RWPE1 (cell line): Measurements from ENCODE around the gene GATA6.

Experiments
- CTCF ChIA-PET: fragments of 350-600 bp; sonication (Branson Sonifier 250); formaldehyde crosslinking; extraction: SDS; loops from one replicate; lab custom pipeline; 2021; lab: Yijun Ruan, JAX
- POLR2A ChIA-PET: fragments of 400-600 bp; formaldehyde crosslinking; extraction: SDS; loops from one replicate; lab custom pipeline; 2020; ENCODE audit warnings: antibody characterized with exemption; ENCODE audit not compliant: low non-redundant PET; lab: Yijun Ruan, JAX
- DNase-seq: peaks from one replicate; pipeline ENCODE4 v3.0.0; 2012; ENCODE audit warnings: low spot score
- H3K27ac ChIP-seq: fragments of 450-650 bp; 2 replicates; pipeline ENCODE4 v1.5.1; 2017
- CTCF ChIP-seq: fragments of 450-650 bp; conservative IDR thresholded peaks from 2 replicates; pipeline ENCODE4 v1.5.1; 2017; ENCODE audit warnings: low read depth, mild to moderate bottlenecking

Gene GATA6

GRCh38 chr18:22168360-22168921, 948 bp upstream of the GATA6 start:
- POLR2A ChIA-PET = no interaction called here
- CTCF ChIA-PET = interaction anchor here (0.6 kb wide), 1 partner anchor 725 kb away, joined by 3 read pairs; no protein-coding TSS in a partner anchor
- DNase-seq = peak; percentile 20
- H3K27ac ChIP-seq = no peak overlapping the region; the same call in 1 of the 2 replicates
- no peak for TF ChIP-seq CTCF

GRCh38 chr18:22169889-22170420, 566 bp downstream of the GATA6 start:
- peak; percentile 43 for DNase-seq
- ChIA-PET CTCF (no interaction called here), POLR2A (no interaction called here)
- peak overlapping the region; percentile 85 for H3K27ac ChIP-seq
- TF ChIP-seq CTCF = no peak

DNA sequence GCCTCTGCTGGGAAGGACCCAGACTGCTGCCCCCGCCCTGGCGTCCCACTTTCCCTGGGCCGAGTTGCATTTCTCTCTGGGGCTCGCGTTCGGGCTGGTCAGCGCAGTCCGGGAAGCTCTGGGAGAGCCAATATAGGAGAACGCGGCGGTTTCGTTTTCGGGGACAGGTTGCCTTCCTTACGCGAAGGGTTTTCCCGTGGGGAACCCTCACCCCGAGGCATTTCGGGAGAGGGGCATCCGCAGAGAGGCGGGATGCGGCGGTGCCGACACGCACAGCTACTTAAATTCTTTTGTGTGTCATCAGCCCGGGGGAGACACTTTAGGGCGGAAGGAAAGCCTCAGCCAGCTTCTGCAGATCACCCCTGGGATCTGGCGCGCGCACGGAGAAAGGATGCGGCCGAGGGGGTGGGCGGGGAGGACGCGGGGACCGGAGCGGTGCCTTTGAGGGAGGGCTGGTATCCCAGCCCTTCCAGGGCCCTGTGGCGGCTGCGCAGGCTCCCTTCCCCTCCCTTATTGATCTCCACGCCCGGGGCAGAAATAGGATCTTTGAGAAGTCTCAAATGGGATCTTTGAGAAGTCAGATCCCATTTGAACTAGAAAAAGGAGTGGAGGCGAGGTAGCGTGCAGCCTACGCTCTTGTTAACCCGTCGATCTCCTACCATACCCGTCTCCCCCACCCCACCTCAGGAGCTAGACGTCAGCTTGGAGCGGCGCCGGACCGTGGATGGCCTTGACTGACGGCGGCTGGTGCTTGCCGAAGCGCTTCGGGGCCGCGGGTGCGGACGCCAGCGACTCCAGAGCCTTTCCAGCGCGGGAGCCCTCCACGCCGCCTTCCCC, 1.2 kb downstream of the GATA6 start:
- TF ChIP-seq CTCF = no peak
- DNase-seq = peak; percentile 53
- CTCF ChIA-PET = interaction anchor here (0.6 kb wide), 1 partner anchor 289 kb away, joined by 3 read pairs; no protein-coding TSS in a partner anchor
- POLR2A ChIA-PET = no interaction called here
- peak overlapping the region; percentile 85 for H3K27ac ChIP-seq

DNA sequence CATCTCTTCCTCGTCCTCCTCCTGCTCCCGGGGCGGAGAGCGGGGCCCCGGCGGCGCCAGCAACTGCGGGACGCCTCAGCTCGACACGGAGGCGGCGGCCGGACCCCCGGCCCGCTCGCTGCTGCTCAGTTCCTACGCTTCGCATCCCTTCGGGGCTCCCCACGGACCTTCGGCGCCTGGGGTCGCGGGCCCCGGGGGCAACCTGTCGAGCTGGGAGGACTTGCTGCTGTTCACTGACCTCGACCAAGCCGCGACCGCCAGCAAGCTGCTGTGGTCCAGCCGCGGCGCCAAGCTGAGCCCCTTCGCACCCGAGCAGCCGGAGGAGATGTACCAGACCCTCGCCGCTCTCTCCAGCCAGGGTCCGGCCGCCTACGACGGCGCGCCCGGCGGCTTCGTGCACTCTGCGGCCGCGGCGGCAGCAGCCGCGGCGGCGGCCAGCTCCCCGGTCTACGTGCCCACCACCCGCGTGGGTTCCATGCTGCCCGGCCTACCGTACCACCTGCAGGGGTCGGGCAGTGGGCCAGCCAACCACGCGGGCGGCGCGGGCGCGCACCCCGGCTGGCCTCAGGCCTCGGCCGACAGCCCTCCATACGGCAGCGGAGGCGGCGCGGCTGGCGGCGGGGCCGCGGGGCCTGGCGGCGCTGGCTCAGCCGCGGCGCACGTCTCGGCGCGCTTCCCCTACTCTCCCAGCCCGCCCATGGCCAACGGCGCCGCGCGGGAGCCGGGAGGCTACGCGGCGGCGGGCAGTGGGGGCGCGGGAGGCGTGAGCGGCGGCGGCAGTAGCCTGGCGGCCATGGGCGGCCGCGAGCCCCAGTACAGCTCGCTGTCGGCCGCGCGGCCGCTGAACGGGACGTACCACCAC, 2.1 kb downstream of the GATA6 start:
- peak overlapping the region; percentile 85 for H3K27ac ChIP-seq

DNA sequence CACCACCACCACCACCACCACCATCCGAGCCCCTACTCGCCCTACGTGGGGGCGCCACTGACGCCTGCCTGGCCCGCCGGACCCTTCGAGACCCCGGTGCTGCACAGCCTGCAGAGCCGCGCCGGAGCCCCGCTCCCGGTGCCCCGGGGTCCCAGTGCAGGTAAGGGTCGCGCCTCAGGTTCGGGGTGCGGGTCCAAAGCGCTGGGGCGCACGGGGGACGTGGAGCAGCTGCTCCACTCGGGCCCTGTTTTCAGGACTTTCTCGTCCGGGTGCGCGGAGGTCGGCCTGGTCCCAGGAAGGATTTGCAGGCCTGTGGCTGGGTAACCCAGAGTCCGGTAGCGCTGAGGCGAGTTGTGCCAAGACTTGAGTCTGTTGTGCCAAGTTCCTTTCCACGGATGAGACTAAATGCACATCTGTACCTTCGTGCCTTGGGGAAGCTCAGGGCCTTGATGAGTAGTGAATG, 2.8 kb downstream of the GATA6 start:
- no peak overlapping the region for H3K27ac ChIP-seq
- CTCF ChIA-PET = interaction anchor here (0.6 kb wide), 2 partner anchors 83 to 544 kb away, joined by 3 read pairs; no protein-coding TSS in a partner anchor
- POLR2A ChIA-PET = no interaction called here
- no peak for TF ChIP-seq CTCF
- DNase-seq = no peak

More for the DNA sequence above, 2.1 kb downstream of the GATA6 start:
- ChIA-PET POLR2A (no interaction called here), CTCF (interaction anchor here (0.6 kb wide), 2 partner anchors 83 to 288 kb away, joined by 3 read pairs; no protein-coding TSS in a partner anchor)
- no peak for TF ChIP-seq CTCF
- no peak for DNase-seq
